Activated CD8-positive, alpha-beta memory T cell treated with anti-CD3 and anti-CD28 coated beads, Interleukin-2, amount 10 ng/mL, durations not matched to agents 7 days and 5 days (primary cell): ENCODE results near the gene MAP4. TPM values are rescaled to one million over a fixed set of nuclear protein-coding genes. Genes with fewer than 3 reads are reported as not detected.

Source experiments
- ATAC-seq: fragments of 150-1000 bp; cut with Tn5 transposase; one replicate; pipeline ENCODE4 v1.10.0; 2021; ENCODE audit warnings: moderate library complexity
- CTCF ChIA-PET: fragments of 350-600 bp; sonication (Branson Sonifier 250); formaldehyde crosslinking; loops from one replicate; lab custom pipeline; 2021; ENCODE audit warnings: antibody characterized with exemption; lab: Charles Lee
- DNase-seq: peaks from one replicate; pipeline ENCODE4 v3.0.0-alpha.2; 2020
- H3K27ac Mint-ChIP-seq: one replicate; pipeline ENCODE4 v1.8.0; 2021; ENCODE audit warnings: mild to moderate bottlenecking, mixed read lengths
- H3K27me3 Mint-ChIP-seq: one replicate; pipeline ENCODE4 v1.8.0; 2021; ENCODE audit warnings: mixed read lengths
- H3K36me3 Mint-ChIP-seq: one replicate; pipeline ENCODE4 v1.8.0; 2021; ENCODE audit warnings: mild to moderate bottlenecking, mixed read lengths
- H3K4me1 Mint-ChIP-seq: one replicate; pipeline ENCODE4 v1.8.0; 2021; ENCODE audit warnings: mixed read lengths
- H3K4me3 Mint-ChIP-seq: one replicate; pipeline ENCODE4 v1.8.0; 2021; ENCODE audit warnings: mild to moderate bottlenecking, moderate library complexity, mixed read lengths
- H3K9me3 Mint-ChIP-seq: one replicate; pipeline ENCODE4 v1.8.0; 2022; ENCODE audit warnings: low read depth, mixed read lengths
- total RNA-seq, 2 experiments: library from RNA; stranded (reverse); gene quantifications; one replicate each; pipeline ENCODE4 v1.2.3, GENCODE V29; 2021

MAP4 gene
- total RNA-seq, 2 experiments from 2014 or later = 126 to 131 TPM

DNA sequence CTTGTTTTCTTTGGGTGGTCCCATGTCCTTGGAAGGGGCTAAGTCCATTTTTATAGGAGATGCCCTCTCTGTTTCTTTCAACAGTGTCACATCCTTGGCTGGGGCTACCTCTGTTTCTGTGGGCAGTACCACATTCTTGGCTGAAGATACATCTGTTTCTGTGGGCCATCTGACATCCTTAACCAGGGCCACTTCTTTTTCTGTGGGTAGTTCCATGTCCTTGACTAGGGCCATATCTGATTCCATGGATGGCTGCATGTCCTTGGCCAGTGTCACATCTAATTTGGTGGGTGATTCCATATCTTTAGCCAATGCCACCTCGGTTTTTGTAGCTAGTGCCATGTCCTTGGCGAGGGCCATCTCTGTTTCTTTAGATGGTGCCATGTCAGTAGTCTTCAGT is 99.5 kb downstream of the MAP4 start:
- DNase-seq = no peak
- Mint-ChIP-seq H3K4me3 (no peak overlapping the region), H3K27ac (no peak overlapping the region), H3K9me3 (no peaks in the 10 kb centered on the region), H3K27me3 (no peaks in the 10 kb centered on the region), H3K4me1 (peaks cover 2% of the 10 kb centered on the region), H3K36me3 (peaks cover 34% of the 10 kb centered on the region)
- no peak for ATAC-seq
- CTCF ChIA-PET = interaction anchor here (0.9 to 1.0 kb wide), 3 partner anchors 34 to 80 kb away, joined by 3 to 4 read pairs (median 3); no protein-coding TSS in a partner anchor

DNA sequence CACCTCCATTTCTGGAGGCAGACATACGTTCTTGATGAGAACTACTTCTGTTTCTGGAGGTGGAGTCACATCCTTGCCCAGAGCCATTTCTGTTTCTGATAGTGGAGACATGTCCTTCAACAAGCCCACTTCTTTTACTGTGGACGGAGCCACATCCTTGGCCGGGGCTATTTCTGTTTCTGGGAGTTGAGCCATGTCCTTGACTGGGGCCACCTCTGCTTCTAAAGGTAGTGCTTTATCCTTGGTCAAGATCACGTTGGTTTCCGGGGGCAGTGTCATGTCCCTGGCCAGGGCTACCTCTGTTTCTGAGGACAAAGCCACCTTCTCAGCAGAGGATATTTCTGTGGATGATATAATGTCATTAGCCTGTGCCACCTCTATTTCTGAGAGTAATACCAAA is 100.0 kb downstream of the MAP4 start:
- Mint-ChIP-seq H3K36me3 (peaks cover 30% of the 10 kb centered on the region), H3K4me3 (no peak overlapping the region), H3K27me3 (no peaks in the 10 kb centered on the region), H3K27ac (no peak overlapping the region), H3K4me1 (peaks cover 4% of the 10 kb centered on the region), H3K9me3 (no peaks in the 10 kb centered on the region)
- ATAC-seq (no peak), DNase-seq (no peak)
- CTCF ChIA-PET = no interaction called here

DNA sequence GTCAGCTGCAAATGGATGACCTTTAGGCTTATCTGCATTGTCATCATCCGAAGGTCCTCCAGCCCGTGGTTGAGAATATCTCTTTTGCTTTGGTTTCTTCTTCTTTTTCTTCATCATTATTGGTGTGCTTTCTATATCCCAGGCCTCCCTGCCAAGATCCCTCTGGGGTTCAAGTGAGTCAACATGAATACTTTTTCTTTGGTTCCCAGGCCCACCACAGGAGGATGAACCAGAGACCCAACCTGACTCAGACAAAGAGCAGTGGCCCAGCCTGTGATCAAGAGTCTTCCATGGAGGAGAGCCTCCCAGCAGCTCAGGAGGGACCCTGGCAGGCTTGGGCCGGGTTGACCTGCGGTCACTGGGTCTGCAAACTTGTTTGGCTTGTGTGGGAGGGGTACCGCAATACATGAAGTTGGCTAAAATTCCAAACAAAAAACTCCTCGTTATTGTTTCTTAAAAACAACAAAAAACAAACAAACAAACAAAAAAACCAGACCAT is 104.2 kb downstream of the MAP4 start:
- Mint-ChIP-seq H3K9me3 (no peaks in the 10 kb centered on the region), H3K4me3 (no peak overlapping the region), H3K27me3 (no peaks in the 10 kb centered on the region), H3K27ac (no peak overlapping the region), H3K4me1 (peaks cover 4% of the 10 kb centered on the region), H3K36me3 (peaks cover 36% of the 10 kb centered on the region)
- CTCF ChIA-PET = no interaction called here
- ATAC-seq (no peak), DNase-seq (no peak)

DNA sequence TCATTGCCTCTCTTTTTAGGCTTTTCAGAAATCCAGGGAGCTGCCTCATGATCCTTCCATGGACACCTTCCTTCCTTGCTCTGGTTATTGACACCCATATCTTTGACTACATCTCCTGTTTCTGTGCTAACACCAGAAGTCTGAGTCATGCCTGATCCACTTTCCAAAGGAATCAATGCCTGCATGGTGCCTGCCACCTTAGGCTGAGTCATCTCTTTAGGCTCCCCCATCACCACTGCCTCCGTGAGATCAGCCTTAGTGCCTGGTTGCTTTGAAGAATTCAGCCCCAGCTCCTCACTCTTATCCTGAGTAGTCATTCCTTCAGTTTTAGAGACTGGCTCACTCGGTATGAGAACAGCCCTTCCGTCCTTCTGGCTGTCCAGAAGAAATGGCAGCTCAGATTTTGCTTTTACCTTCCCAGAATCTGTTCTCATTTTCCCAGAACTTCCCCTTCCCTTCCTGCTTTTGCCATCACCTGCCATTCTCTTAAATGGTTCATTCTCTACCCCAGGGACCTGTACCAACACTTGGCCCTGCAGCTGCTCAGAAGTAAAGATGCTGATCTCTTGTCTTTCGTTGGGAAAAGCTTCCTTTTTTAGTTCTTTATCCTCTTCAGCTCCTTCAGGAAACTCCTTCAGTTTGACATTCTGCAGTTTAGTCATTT is 105.3 kb downstream of the MAP4 start:
- no peak for ATAC-seq
- no peak overlapping the region for H3K27ac Mint-ChIP-seq
- no peak overlapping the region for H3K4me3 Mint-ChIP-seq

DNA sequence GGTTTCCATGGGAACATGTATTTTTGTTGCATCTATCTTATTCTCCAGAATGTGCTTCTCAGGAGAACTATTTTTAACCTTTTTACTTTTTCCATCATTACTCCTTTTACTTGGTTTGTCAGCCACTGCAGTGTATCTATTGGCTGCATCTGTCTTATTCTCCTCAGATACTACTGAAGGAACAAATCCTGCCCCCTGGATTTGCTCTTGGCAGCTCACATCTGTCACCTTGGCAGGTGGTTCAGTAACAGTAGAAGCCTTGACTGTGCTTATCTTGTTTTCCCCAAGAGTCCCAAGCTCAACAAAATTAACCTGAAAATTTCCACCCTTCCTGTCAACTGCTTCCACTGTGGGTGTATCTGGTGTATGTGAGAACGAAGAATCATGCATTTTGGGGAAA is 106.0 kb downstream of the MAP4 start:
- H3K27ac Mint-ChIP-seq = no peak overlapping the region
- H3K4me1 Mint-ChIP-seq = peaks cover 4% of the 10 kb centered on the region
- no peak for ATAC-seq
- no peak overlapping the region for H3K4me3 Mint-ChIP-seq
- H3K27me3 Mint-ChIP-seq = no peaks in the 10 kb centered on the region
- peaks cover 26% of the 10 kb centered on the region for H3K36me3 Mint-ChIP-seq
- CTCF ChIA-PET = no interaction called here
- no peak for DNase-seq
- no peaks in the 10 kb centered on the region for H3K9me3 Mint-ChIP-seq

More for the DNA sequence above, 105.3 kb downstream of the MAP4 start:
- CTCF ChIA-PET = interaction anchor here (1.2 kb wide), 1 partner anchor 79 kb away, joined by 3 read pairs; no protein-coding TSS in a partner anchor
- peaks cover 4% of the 10 kb centered on the region for H3K4me1 Mint-ChIP-seq
- DNase-seq = no peak
- no peaks in the 10 kb centered on the region for H3K9me3 Mint-ChIP-seq
- H3K36me3 Mint-ChIP-seq = peaks cover 31% of the 10 kb centered on the region
- H3K27me3 Mint-ChIP-seq = no peaks in the 10 kb centered on the region

DNA sequence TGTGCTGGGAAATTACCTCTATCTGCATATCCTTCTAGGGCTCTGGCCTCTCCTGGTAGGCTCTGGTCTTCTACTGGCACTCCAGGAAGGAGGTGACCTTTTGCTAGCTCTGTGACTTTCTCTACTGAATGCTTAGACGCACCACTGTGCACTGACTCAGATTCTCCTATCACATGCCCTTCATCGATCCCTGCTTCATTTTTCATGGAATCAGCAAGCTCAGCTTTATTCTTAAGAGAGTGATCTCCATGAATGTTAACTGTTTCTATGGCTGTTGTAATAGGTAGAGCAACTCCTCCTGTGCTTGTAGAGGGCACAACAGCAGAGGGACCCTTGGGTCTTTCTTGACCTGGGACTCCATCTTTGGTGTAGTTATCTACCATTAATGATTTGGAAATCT is 106.6 kb downstream of the MAP4 start:
- Mint-ChIP-seq H3K36me3 (peaks cover 26% of the 10 kb centered on the region), H3K9me3 (no peaks in the 10 kb centered on the region)

DNA sequence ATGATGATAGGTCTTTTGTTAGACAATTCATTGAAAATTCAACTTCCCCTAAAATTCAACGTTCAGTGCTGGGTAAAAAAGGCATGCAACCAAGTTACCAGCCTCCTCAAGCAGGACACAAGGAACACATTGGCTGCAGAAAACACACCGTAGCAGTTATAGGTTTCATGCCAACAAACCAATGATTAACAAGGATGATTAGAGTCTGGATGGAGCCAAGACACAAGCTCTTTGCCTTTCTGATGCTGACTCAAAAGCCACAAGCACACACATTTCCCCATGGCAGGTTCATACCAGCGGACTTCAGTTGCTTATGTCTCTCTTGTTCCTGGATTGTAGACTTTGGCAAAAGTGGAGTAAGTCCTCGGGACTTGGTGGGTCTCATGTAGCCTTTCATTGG is 107.5 kb downstream of the MAP4 start:
- peaks cover 23% of the 10 kb centered on the region for H3K36me3 Mint-ChIP-seq
- CTCF ChIA-PET = interaction anchor here (2.0 kb wide), 1 partner anchor 18 kb away, joined by 4 read pairs; no protein-coding TSS in a partner anchor
- peaks cover 4% of the 10 kb centered on the region for H3K4me1 Mint-ChIP-seq
- ATAC-seq (no peak), DNase-seq (no peak)
- no peak overlapping the region for H3K27ac Mint-ChIP-seq
- no peaks in the 10 kb centered on the region for H3K27me3 Mint-ChIP-seq
- H3K9me3 Mint-ChIP-seq = no peaks in the 10 kb centered on the region
- no peak overlapping the region for H3K4me3 Mint-ChIP-seq

More for the DNA sequence above, 106.6 kb downstream of the MAP4 start:
- Mint-ChIP-seq H3K4me1 (peaks cover 4% of the 10 kb centered on the region), H3K4me3 (no peak overlapping the region), H3K27me3 (no peaks in the 10 kb centered on the region), H3K27ac (no peak overlapping the region)
- CTCF ChIA-PET = no interaction called here
- DNase-seq = no peak
- ATAC-seq = no peak

DNA sequence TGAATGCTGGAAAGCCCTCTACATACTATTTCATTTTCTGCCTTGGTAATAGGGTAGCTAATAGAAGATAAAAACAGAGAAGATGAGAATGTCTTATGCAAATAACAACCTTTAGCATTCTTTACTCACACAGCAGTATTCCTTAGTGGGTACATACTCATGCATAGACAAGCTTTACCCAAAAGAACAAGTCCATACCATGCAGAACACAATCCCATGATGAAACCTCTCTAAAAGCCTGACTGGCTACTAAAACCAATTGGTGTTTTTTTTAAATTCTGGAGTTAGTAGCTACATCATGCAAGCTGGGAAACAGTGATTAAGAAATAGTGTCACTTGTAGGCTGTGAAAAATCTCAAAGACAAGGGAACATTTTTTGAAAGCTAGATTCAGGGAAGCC is 108.4 kb downstream of the MAP4 start:
- ATAC-seq = no peak
- no peak overlapping the region for H3K4me3 Mint-ChIP-seq
- no peak overlapping the region for H3K27ac Mint-ChIP-seq
- H3K9me3 Mint-ChIP-seq = no peaks in the 10 kb centered on the region
- CTCF ChIA-PET = interaction anchor here (2.0 kb wide), 1 partner anchor 17 kb away, joined by 4 read pairs; no protein-coding TSS in a partner anchor
- peaks cover 25% of the 10 kb centered on the region for H3K36me3 Mint-ChIP-seq
- no peak for DNase-seq
- H3K4me1 Mint-ChIP-seq = peaks cover 4% of the 10 kb centered on the region
- no peaks in the 10 kb centered on the region for H3K27me3 Mint-ChIP-seq

DNA sequence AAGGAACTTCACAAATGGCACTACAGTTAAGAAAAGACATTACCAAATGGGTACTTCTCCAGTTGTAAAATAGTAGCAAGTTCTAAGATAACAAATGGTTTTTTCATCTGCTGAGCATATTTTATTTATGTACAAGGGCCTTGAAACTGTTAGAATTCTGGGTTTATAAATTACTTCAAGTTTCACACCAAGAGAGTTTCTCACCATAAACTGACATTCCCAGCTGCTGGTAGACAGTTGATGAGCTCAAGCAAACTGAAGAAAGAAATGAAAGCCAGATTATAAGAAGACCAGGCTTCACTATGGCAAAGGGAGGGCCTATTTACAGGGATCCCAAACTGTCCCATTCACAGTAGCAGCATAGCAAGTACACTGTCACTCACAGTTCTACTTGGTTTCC is 113.5 kb downstream of the MAP4 start:
- H3K4me1 Mint-ChIP-seq = no peaks in the 10 kb centered on the region
- CTCF ChIA-PET = no interaction called here
- ATAC-seq (no peak), DNase-seq (no peak)
- H3K36me3 Mint-ChIP-seq = peaks cover 20% of the 10 kb centered on the region
- no peak overlapping the region for H3K27ac Mint-ChIP-seq
- no peaks in the 10 kb centered on the region for H3K27me3 Mint-ChIP-seq
- H3K9me3 Mint-ChIP-seq = no peaks in the 10 kb centered on the region
- H3K4me3 Mint-ChIP-seq = no peak overlapping the region

DNA sequence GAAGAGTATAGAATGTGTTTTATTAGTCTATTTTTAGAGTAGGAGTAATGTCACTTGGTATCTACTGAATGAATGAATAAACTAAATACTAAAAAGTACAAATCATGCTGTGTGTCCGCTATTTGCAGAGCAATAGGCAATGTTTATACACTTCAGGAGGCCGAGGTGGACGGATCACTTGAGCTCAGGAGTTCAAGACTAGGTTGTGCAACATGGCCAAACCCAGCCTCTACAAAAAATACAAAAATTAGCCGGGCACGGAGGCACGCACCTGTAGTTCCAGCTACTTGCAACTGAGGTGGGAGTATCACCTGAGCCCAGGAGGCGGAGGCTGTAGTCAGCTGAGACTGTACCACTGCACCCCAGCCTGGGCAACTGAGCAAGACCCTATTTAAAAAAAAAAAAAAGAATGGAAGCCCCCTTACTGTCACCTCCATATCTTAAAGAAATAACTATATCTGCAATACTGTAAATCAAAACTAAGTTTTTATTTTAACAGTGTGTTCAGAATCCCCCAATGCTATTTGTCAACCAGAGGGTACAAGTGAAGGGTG is 114.9 kb downstream of the MAP4 start:
- no peak for DNase-seq
- no peaks in the 10 kb centered on the region for H3K4me1 Mint-ChIP-seq
- no peak overlapping the region for H3K4me3 Mint-ChIP-seq
- CTCF ChIA-PET = no interaction called here
- peaks cover 17% of the 10 kb centered on the region for H3K36me3 Mint-ChIP-seq
- no peaks in the 10 kb centered on the region for H3K27me3 Mint-ChIP-seq
- no peak overlapping the region for H3K27ac Mint-ChIP-seq
- ATAC-seq = no peak
- H3K9me3 Mint-ChIP-seq = no peaks in the 10 kb centered on the region

DNA sequence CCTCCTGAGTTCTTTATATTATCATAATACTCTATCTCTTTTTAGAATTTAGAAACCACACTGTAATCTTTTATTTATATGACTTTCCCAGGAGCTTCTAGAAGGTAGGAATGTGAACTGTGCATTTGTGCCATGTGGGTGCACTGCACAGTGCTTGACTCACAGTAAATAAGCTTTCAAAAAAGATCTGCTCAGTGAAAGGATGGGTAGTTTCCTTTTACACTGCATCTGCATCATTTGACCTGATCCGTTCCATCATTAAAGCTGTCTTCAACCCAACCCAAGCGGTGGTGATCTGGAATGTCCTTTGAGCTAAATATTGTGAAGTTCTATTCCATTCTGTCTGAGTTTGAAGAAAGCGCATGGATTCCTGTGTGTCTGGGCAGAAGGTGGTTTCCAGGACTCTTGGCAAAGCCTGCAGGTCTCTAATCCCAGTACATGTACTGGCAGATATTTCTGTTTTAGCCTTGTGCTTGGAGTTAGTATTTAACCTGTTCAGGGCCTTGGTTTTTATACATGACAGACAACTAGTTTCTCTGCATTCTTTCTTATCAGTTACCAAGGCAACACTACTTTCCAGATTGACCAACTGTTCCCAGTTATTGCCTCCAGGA is 116.6 kb downstream of the MAP4 start:
- Mint-ChIP-seq H3K27ac (no peak overlapping the region), H3K27me3 (no peaks in the 10 kb centered on the region), H3K4me1 (no peaks in the 10 kb centered on the region), H3K4me3 (no peak overlapping the region), H3K9me3 (no peaks in the 10 kb centered on the region), H3K36me3 (peaks cover 10% of the 10 kb centered on the region)
- CTCF ChIA-PET = no interaction called here
- DNase-seq (no peak), ATAC-seq (no peak)

DNA sequence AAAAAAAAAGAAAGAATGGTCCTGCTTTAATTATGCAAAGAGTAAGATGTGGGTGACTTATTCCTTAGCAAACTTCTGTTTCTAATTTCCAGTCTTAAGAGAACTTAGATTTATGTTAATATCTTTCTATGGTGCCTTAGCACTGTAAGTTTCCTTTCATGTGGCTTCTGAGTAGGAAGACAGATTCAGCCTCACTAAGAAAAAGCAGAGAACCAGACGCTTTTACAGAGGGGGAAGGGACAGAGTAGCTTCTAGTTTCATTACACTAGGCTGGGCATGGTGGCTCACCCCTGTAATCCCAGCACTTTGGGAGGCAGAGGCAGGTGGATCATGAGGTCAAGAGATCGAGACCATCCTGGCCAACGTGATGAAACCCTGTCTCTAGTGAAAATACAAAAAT is 118.3 kb downstream of the MAP4 start:
- no peak for DNase-seq
- Mint-ChIP-seq H3K27ac (no peak overlapping the region), H3K4me3 (no peak overlapping the region), H3K4me1 (peaks cover 6% of the 10 kb centered on the region), H3K9me3 (no peaks in the 10 kb centered on the region), H3K36me3 (peaks cover 11% of the 10 kb centered on the region), H3K27me3 (no peaks in the 10 kb centered on the region)
- CTCF ChIA-PET = interaction anchor here (0.5 to 0.6 kb wide), 2 partner anchors 253 to 275 kb away, joined by 3 read pairs; no protein-coding TSS in a partner anchor
- no peak for ATAC-seq

DNA sequence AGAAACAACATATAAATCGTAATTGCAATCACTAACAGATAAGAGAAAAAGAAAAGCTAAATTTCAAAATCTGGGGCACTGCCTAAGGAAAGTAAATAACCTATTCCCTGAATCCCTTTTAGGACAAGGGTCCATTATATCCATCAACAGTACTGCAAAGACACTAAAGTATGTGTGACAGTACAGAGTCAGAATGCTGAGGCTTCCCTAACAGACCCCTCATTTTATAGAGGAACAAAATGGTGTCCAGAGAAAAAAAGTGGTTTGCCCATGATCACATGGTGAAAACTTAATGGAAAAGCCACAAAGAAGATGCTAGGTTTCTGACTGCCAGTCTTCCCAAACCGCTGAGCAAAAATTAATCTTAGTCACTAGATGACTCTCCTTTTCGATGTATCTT is 119.5 kb downstream of the MAP4 start:
- CTCF ChIA-PET = no interaction called here
- H3K9me3 Mint-ChIP-seq = no peaks in the 10 kb centered on the region
- DNase-seq (no peak), ATAC-seq (no peak)
- no peak overlapping the region for H3K4me3 Mint-ChIP-seq
- H3K27ac Mint-ChIP-seq = no peak overlapping the region
- peaks cover 10% of the 10 kb centered on the region for H3K4me1 Mint-ChIP-seq
- no peaks in the 10 kb centered on the region for H3K27me3 Mint-ChIP-seq
- H3K36me3 Mint-ChIP-seq = peaks cover 12% of the 10 kb centered on the region

DNA sequence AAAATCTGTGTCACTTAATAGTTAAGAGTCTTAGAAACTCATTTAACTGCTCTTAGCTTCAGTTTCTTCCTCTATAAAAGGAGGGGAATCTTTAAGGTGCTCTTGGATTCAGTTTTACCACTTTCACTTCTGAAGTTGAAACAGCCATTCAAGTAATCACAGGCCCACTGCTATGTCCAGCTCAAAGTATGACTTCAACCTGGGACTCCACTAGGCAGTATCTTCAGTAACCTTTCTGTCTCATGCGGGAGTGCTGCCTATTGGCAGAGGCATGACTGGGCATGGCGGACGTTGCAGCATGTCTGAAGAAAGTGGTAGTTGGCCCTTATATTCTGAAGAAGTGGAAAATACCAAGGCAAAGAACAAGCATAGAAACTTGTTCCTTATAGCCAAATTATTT is 121.0 kb downstream of the MAP4 start:
- H3K27me3 Mint-ChIP-seq = no peaks in the 10 kb centered on the region
- no peaks in the 10 kb centered on the region for H3K9me3 Mint-ChIP-seq

More for the DNA sequence above, 121.0 kb downstream of the MAP4 start:
- ATAC-seq = no peak
- no peak for DNase-seq
- peaks cover 10% of the 10 kb centered on the region for H3K4me1 Mint-ChIP-seq
- no peak overlapping the region for H3K4me3 Mint-ChIP-seq
- H3K27ac Mint-ChIP-seq = no peak overlapping the region
- CTCF ChIA-PET = no interaction called here
- H3K36me3 Mint-ChIP-seq = peaks cover 9% of the 10 kb centered on the region
